ENCODE results near the gene HELZ.

DNA sequence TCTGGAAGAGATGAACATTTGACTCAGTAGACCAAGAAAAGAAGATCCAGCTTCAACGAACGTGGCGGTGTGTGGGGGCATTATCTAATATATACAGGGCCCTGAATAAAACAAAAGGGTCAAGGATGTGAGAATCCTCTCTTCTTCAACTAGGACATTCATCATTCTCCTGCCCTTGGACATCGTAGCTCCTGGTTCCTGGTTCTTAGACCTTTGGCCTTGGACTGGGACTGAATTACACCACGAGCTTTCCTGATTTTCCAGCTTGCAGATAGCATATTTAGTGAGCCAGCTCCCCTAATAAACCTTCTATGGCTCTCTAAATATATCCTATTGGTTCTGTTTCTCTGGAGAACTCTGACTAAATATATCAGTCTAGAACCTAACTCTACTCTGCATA lies 29.5 kb upstream of the HELZ start:
- no peak for TF ChIP-seq POLR2AphosphoS5 (IDR thresholded peaks at IDR 0.05)
- TF ChIP-seq POLR2A (IDR thresholded peaks at IDR 0.05) = no peak
- TF ChIP-seq EP300 (IDR thresholded peaks at IDR 0.05) = no peak
- TF ChIP-seq, protein P1, sequence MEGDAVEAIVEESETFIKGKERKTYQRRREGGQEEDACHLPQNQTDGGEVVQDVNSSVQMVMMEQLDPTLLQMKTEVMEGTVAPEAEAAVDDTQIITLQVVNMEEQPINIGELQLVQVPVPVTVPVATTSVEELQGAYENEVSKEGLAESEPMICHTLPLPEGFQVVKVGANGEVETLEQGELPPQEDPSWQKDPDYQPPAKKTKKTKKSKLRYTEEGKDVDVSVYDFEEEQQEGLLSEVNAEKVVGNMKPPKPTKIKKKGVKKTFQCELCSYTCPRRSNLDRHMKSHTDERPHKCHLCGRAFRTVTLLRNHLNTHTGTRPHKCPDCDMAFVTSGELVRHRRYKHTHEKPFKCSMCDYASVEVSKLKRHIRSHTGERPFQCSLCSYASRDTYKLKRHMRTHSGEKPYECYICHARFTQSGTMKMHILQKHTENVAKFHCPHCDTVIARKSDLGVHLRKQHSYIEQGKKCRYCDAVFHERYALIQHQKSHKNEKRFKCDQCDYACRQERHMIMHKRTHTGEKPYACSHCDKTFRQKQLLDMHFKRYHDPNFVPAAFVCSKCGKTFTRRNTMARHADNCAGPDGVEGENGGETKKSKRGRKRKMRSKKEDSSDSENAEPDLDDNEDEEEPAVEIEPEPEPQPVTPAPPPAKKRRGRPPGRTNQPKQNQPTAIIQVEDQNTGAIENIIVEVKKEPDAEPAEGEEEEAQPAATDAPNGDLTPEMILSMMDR (IDR thresholded peaks at IDR 0.05) = no peak
